ENCODE data around the gene PARP15.

GRCh38 chr3:122618614-122619013, 41.2 kb downstream of the PARP15 start:
- TF ChIP-seq CTCF (conservative IDR thresholded peaks at IDR 0.05; ENCODE audit: low read length) (no peak), EZH2phosphoT487 (IDR thresholded peaks at IDR 0.05; ENCODE audit: borderline replicate concordance, low read depth, low read length) (no peak)
